GM11168 (cell line): ENCODE measurements around the gene VAC14.

Experiments
- in situ Hi-C: fragments of 300-500 bp; cut with MboI; formaldehyde crosslinking; loops from one replicate; pipeline ENCODE4 v1.12.0; 2022; ENCODE audit warnings: low sequenced_read_pairs; ENCODE audit not compliant: unreplicated experiment

Gene VAC14

GRCh38 chr16:70696952-70697593 lies 103.9 kb downstream of the VAC14 start:
- in situ Hi-C loops: no loop called here

- in situ Hi-C loops: no loop called here
These were observed 104.6 kb downstream of the VAC14 start for GRCh38 chr16:70696355-70696754.

- in situ Hi-C loops: no loop called here
These were observed 105.5 kb downstream of the VAC14 start for GRCh38 chr16:70695331-70696070.

GRCh38 chr16:70694868-70695218 lies 106.1 kb downstream of the VAC14 start:
- in situ Hi-C loops: no loop called here

GRCh38 chr16:70694088-70694867 lies 106.7 kb downstream of the VAC14 start:
- in situ Hi-C loops: no loop called here

- in situ Hi-C loops: no loop called here
These were observed 107.9 kb downstream of the VAC14 start for GRCh38 chr16:70692873-70693671.

GRCh38 chr16:70692130-70692872 lies 108.7 kb downstream of the VAC14 start:
- in situ Hi-C loops: no loop called here

- in situ Hi-C loops: no loop called here
These were observed 109.5 kb downstream of the VAC14 start for GRCh38 chr16:70691223-70692129.

GRCh38 chr16:70689970-70690891 lies 110.7 kb downstream of the VAC14 start:
- in situ Hi-C loops: no loop called here

GRCh38 chr16:70689035-70689969 lies 111.7 kb downstream of the VAC14 start:
- in situ Hi-C loops: no loop called here

- in situ Hi-C loops: no loop called here
These were observed 112.7 kb downstream of the VAC14 start for GRCh38 chr16:70688246-70688742.

- in situ Hi-C loops: no loop called here
These were observed 113.2 kb downstream of the VAC14 start for GRCh38 chr16:70687671-70688245.

- in situ Hi-C loops: no loop called here
These were observed 113.9 kb downstream of the VAC14 start for GRCh38 chr16:70687102-70687511.

GRCh38 chr16:70686376-70687101 lies 114.4 kb downstream of the VAC14 start:
- in situ Hi-C loops: no loop called here

- in situ Hi-C loops: no loop called here
These were observed 115.0 kb downstream of the VAC14 start, which contains the start of gene MTSS2 for GRCh38 chr16:70685938-70686375. TSS of gene MTSS2 (minus strand) at chr16:70686053. CDS start at chr16:70685791, 262 bp downstream.
